Measurements from ENCODE around the gene DAB2IP.

Gene DAB2IP

DNA sequence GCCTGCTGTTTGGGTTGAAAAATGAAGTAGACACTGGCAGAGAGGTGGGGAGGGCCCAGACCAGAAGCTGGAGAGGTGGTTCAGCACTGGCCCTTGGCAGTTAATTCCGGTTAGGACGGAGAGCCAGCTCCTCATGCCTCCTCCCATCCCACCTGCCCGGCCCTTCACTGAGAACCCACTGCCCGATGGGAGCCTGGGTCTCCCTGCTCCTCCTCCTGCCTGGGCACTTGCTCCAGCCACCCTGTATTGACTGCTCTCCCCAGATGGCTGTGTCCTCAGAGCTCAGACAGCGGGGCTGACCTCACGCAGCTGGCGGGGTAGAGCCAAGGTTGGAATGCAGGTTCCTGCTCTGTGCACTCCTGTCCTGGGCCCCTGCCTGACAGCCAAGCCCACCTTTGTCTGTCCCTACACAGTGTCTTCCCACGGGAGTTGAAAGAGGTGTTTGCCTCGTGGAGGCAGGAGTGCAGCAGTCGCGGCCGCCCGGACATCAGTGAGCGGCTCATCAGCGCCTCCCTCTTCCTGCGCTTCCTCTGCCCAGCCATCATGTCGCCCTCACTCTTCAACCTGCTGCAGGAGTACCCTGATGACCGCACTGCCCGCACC, 114.7 kb downstream of the DAB2IP start:
- no peak for DNase-seq

DNA sequence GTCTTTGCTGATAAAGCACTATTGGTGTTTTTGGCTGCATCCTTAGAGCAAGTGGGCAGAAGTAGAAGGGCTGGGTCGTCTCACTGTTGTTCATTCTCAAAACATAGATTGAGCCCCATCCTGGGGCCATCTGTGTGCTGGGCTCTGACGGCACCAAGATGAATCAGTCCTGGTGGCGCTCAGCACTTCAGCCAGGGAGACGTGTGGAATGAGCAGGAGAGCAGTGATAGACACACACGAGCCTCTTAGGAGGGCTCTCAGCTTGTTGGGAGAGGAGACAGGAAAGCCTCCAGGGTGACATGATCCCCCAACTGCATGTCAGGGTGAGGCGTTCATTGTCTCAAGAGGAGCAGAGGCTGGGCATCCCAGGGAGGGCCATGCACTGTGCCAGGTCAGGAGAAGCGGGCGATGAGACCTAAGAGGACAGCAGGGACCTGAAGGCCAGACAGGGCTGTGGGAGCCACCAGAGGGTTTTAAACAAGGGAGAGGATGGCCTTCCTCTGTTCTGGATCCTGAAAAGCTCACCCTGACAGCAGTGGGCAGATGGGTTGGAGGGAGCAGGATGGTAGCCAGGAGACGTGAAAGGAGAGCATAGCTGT, 115.8 kb downstream of the DAB2IP start:
- DNase-seq: no peak

DNA sequence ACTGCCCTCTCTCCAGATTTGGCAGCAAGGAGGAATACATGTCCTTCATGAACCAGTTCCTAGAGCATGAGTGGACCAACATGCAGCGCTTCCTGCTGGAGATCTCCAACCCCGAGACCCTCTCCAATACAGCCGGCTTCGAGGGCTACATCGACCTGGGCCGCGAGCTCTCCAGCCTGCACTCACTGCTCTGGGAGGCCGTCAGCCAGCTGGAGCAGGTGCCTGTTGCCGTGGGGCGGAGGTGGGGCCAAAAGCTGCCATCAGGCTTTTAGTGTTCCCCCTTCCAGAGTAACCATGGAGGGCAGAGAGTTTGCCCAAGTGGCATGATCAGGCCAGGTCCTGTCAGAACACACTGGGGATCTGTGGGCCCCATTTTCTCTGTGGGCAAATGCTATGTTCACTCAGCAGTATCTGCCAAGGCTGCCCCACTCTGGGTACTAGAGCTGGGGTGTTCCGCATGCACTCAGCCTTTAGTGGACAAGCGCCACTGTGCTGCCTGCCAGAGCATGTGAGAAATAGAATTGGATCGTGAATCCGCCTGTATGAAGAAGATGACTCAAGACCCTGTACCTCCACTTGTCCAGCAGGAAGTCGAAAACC, 117.1 kb downstream of the DAB2IP start:
- no peak for DNase-seq

DNA sequence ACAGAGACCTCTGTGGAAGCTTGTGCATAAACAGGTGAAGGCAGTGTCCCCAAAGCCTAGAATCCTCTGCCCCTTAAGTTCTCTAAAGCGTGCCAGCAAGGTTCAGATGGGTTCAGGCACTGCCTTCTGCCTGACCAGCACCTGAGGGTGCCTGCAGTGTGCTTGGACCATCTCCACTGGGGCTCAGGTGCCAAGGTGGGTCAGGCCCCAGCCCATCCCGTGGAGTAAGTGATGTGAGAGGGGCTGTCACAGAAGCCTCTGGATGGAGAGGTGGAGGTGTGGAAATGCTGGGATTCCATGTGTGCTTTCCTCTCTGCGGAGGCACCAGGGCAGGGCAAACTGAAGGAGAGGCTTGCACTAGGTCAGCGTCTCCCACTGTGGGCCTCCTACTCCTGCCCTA, 118.5 kb downstream of the DAB2IP start:
- no peak for DNase-seq

- no peak for DNase-seq
Measured at GRCh38 chr9:121770415-121771273, 119.2 kb downstream of the DAB2IP start.

DNA sequence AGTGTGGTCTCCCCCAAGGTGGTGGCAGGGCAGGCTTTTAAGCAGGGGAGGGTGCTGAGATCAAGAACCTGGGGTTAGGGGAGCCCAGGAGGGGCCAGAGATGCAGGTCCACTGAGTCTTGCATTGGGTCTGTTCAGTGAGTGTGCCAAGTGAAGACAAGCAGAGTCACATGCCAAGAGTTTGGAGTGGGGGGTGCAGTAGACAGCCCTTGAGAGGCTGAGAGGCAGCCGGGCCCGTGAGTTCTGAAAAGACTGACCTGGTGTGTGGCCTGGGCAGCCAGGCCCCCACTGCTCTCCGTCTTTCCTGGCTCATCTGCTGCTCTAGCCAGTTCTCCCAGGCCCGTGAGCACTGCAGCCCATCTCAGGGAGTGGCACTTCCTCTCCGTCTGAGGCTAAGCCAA, 120.0 kb downstream of the DAB2IP start:
- no peak for DNase-seq

- no peak for DNase-seq
Measured at GRCh38 chr9:121771851-121772599, 120.6 kb downstream of the DAB2IP start.

GRCh38 chr9:121772600-121773285, 121.3 kb downstream of the DAB2IP start:
- DNase-seq: no peak

DNA sequence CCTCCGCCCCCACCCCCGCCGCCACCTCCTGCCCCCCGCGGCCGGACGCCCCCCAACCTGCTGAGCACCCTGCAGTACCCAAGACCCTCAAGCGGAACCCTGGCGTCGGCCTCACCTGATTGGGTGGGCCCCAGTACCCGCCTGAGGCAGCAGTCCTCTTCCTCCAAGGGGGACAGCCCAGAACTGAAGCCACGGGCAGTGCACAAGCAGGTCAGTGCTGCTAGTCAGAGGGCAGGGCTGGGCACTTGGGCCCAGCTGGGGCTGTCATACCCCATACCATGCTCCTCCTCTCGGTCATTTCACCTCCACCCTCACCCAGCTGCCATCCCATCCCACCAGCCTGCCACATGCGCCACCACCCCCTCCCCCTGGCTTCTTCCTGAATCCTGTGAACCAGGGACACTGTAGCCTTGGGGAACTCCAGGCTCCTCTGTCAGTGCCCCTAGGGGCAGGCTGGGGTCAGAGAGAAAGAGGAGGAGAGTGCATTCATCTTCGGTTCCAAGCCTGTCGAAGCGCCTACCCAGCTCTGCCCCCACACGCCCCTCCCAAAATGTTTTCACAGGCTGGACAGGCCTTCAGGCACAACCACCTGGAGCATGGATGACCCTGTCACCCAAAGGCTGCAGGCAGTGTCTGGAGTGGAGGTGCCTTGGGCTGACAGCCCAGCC, 122.0 kb downstream of the DAB2IP start:
- DNase-seq: no peak

GRCh38 chr9:121773954-121774714, 122.7 kb downstream of the DAB2IP start:
- DNase-seq: no peak

DNA sequence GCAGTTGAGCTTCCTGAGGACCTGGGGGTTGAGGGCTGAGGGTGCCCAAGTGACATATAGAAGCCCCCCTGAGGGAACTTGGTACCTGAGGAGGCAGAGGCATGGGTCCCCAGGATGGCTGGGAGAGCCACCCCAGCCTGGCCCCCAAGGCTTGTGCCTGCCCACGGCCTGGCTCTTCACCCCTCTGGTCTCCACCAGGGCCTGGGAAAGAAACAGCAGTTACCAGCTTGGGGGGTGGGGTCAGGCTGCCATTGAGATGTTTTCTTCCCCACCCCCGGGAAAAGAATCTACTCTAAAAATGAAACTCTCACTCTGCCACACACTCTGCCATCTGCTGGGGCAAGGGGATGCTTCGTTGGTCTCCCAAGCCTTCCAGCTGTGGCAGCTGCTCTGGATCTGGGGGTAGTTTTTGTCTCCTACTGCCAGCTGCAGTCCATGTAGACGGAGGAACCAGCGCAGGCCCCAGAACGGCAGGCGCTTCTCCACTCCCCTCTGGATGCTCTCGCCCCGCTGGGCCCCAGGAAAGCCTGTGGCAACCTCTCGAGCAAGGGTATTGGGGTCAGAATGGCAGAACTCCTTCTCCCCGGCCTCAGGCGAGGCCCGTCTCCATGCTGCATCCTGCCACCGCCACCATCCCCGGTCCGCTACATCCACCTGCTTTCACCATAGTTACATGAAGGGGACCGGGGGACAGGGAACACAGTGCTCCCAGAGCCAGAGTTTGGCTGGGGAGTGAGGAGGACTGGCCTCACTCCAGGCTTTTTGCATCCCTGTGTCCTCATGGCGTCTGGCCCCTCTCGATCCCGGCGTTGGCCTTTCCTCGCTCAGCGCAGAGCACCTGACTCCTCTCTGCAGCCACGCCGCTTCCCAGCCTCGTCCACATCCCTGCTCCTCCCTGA, 123.5 kb downstream of the DAB2IP start:
- no peak for DNase-seq

DNA sequence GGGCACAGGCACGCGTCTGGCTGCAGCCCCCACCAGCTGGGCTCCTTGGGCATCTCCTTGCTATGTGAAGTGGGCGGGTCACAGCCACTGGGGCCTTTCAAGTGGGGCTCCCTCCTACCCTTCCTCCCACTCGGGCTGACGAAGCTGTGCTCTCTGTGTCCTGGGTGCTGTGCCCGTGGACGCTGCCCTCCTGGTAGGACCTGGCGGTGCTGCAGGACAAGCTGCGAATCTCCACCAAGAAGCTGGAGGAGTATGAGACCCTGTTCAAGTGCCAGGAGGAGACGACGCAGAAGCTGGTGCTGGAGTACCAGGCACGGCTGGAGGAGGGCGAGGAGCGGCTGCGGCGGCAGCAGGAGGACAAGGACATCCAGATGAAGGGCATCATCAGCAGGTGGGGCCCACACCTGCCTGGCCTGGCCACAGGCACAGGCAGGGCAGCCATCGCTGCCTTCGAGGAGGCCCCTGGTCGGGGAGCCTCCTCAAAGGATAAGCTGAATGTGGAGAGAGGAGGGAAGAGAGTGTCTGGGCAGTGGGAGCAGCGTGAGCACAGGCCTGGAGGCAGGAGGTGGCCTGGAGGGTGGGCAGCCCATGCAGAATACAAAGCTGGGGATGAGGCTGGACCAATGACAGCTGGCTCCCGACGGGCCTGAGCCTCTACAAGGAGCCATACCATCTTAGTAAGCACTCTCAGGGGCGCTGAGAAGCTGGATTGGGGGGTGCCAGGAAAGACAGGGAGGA, 124.7 kb downstream of the DAB2IP start:
- no peak for DNase-seq

GRCh38 chr9:121776739-121777637, 125.6 kb downstream of the DAB2IP start:
- DNase-seq: no peak

DNA sequence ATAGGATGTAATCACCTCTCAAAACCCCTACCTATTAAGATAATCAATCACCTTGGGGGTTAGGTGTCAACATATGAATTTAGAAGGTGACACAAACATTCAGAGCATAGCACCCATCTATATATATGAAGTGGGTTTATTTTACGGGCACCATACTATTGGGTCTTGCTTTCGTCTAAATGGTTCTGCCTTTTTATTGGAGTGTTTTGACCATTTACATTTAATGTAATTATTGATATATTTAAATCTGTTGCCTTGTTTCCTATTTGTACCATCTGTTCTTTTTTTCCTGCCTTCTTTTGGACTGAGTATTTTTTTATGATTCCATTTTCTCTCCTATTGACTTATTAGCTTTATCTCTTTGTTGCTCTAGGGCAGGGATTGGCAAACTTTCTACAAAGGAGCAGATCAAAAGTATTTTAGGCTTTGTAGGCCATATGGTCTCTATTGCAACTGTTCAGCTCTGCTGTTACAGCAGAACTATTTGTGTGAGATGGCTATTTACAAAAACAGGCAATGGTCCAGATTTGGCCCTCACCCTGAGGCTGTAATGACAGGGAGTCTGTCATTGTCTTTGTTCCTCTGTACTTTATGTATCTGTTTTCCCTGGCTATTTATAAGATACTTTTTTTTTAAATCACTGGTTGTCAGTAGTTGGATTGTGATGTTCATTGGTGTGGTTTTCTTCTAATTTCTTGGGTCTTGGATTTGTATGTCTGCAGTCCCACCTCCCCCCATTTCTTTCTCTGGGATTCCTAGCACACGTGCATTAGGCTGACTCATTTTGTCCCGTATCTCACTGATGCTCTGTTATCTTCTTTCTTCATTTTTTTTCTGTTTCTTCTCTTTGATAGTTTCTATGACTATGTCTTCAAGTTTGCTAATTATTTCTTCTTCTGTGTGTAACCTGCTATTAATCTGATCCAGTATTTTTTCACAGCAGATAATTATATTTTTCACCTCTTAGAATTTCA, 127.1 kb downstream of the DAB2IP start:
- no peak for DNase-seq

DNA sequence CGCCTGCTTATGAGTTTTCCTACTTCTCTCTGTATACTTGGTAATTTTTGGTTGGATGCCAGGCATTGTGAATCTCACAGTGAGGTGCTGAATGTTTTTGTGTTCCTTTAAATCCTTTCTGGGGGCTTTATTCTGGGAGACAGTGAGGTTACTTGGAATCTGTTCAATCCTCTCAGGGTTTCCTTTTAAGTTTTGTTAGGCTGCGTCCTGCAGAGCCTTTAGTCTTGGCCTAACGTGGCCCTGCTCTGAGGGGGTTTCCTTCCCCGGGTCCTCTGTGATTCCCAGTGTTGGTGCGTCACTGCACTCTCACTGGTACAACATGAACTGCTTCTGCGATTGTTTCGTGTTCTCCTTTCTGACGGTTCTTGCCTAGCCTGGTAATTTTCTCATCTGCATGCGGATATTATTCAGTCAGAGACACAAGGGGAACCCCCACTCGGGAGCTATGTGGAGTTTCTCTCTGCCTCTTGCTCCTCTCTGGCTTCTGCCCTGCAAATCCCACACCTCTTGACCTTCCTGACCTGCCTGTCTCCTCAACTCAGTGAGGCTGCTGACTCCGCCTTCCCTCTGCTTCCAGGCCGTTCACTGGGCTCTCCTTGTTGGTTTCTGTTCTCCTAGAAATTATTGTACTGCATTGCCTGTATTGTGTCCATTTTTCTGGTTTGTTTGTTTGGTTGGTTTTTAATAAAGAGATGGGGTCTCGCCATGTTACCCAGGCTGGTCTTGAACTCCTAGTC, 128.1 kb downstream of the DAB2IP start:
- DNase-seq: no peak

Data from NCI-H1048 (cell line).